GM19395 (cell line): ENCODE measurements around the gene ZNF490.
"Not testable (repeated sequence)": the region's sequence is repeated elsewhere in the genome, so short reads cannot be mapped to it uniquely, and the experiment has no call there.

Experiments
- ATAC-seq: cut with Tn5 transposase; IDR thresholded peaks from one replicate; pipeline ENCODE4 v1.9.1; 2021; ENCODE audit warnings: mild to moderate bottlenecking, moderate library complexity; ENCODE audit not compliant: unreplicated experiment

The ZNF490 gene

DNA sequence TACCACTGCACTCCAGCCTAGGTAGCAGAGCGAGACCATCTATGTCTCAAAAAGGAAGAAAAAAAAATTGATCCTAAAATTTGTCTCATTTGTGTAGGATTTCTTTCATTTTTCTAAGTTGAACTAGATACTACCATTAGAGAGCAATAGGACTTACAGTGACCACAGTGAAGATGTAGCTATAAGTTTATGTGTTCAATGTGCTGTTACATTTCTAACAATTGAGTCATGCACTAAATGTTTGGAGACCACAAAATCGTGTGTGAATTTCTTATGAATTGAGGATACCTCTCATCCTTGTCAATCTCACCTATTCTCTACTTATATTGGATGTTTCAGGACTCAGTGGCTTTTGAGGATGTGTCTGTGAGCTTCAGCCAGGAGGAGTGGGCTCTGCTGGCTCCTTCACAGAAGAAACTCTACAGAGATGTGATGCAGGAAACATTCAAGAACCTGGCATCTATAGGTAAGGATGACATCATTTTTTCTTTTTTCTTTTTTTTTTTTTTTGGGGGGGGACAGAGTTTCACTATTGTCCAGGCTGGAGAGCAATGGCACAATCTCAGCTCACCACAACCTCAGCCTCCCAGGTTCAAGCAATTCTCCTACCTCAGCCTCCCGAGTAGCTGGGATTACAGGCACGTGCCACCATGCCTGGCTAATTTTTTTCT is 12.9 kb upstream of the ZNF490 start:
- no peak for ATAC-seq

- not testable (repeated sequence) for ATAC-seq
These were observed 10.8 kb upstream of the ZNF490 start for GRCh38 chr19:12621253-12622024.

- no peak for ATAC-seq
These were observed 7.0 kb upstream of the ZNF490 start for GRCh38 chr19:12617646-12618045.

GRCh38 chr19:12611361-12611699 is 717 bp upstream of the ZNF490 start:
- no peak for ATAC-seq

GRCh38 chr19:12607631-12608030 is 3.0 kb downstream of the ZNF490 start:
- no peak for ATAC-seq

- ATAC-seq, result no peak
These were observed 3.8 kb downstream of the ZNF490 start for GRCh38 chr19:12606796-12607195.

- ATAC-seq, result no peak
These were observed 6.9 kb downstream of the ZNF490 start for GRCh38 chr19:12603714-12604113.

GRCh38 chr19:12597594-12597993 is 13.0 kb downstream of the ZNF490 start:
- no peak for ATAC-seq

- ATAC-seq, result no peak
These were observed 13.6 kb downstream of the ZNF490 start for GRCh38 chr19:12596927-12597548.

DNA sequence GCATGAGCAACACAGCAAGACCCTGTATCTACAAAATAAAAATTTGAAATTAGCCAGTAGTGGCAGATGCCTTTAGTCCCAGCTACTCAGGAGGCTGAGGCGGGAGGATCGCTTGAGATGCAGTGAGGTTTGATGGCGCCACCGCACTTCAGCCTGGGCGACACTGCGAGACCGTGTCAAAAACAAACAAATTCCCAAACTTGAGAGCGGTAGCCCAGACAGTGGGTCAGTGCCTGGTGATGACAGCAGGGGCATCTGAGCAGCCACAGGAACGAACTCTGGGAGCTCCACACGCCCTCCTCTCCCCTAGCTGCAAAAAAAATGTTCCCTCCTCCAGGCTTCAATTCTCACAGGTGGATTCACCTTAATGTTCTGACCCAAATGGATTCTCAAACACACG is 14.1 kb downstream of the ZNF490 start:
- no peak for ATAC-seq

DNA sequence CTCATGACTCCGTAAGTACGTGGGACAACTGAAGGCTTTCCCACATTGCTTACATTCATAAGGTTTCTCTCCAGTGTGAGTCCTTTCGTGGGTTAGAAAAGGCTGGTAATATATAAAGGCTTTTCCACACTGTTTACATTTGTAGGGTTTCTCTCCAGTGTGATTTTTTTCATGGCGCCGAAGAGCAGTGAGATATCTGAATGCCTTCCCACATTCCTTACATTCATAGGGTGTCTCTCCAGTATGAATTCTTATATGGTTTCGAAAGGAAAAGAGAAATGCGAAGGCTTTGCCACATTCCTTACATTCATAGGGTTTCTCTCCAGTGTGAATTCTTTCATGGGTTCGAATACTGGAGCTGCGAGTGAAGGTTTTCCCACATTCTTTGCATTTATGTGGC is 29.5 kb downstream of the ZNF490 start:
- ATAC-seq, result no peak

- no peak for ATAC-seq
These were observed 30.4 kb downstream of the ZNF490 start for GRCh38 chr19:12580180-12580694.

DNA sequence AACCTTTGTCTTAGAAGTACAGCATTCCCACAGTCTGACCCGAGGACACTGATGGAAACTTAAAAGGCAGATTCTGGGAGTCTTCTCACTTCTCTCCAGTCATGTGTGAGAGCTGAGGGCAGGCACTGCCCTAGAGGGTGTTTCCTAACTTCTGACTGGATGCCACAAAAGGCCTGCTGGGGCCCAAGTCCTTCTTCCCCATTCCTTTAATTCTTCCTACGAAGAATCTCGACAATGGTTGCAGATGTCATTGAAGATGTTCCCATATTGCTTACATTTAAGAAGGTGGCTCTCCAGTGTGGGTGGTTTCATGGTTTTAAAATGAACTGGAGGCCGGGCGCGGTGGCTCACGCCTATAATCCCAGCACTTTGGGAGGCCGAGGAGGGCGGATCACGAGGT is 32.0 kb downstream of the ZNF490 start:
- ATAC-seq, result no peak

DNA sequence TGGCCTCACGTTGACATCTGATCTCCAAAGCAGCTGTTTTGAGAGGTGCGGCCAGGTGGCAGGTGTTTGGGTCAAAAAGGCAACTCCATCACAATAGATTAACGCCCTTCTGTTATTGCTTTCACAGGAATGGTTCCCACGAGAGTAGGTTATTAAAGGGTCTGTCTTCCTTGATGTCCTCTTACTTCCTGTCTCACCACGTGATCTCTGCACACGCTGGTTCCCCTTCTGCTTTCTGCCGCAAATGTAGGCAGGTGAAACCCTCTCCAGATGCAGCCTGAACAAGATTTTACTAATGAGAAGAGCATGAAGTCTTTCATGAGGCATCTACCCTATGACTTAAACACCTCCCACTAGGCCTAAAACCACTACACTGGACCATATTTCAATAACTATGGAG is 36.6 kb downstream of the ZNF490 start:
- ATAC-seq, result no peak

DNA sequence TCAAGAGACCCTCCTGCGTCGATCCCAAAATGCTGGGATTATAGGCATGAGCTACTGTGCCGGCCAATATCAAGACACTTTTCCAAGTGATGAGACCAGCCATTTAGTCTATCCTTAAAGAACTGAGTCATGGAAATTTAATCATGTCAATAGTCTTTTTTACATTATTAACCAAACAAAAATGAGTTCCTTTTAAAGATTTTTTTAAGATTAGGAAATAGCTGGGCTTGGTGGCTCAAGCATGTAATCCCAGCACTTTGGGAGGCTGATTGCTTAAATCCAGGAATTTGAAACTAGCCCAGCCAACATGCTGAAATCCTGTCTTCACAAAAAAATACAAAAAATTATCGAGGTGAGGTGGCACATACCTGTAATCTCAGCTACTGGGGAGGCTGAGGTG is 42.7 kb downstream of the ZNF490 start:
- ATAC-seq, result no peak

- not testable (repeated sequence) for ATAC-seq
These were observed 44.2 kb downstream of the ZNF490 start for GRCh38 chr19:12566380-12566779.

DNA sequence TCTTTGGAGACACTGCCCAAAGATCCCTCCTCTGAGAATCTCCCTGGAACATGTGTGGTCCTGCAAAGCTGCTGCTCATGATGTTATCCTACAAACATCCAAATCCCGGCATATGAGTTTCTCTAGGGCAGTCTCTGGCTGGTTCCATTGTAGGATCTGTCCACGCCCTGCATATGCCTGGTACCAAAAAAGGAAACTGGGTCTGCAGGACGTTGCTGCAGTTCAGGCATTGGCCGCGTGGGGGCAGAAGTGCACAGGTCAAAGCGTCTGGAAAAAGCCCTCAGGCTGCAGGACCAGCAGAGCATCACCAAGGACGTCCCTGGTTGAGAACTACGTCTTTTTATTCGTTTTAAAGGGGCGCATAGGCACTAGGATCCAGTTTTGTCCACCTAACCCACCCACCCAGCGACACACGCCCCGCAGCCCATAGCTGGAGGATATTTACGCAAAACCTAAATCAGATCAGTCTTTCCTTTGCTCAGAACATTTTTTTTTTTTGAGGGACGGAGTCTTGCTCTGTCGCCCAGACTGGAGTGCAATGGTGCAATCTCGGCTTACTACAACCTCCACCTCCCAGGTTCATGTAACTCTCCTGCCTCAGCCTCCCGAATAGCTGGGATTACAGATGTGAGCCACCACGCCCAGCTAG is 46.5 kb downstream of the ZNF490 start:
- ATAC-seq, result no peak

- no peak for ATAC-seq
These were observed 55.1 kb downstream of the ZNF490 start for GRCh38 chr19:12555456-12555930.

DNA sequence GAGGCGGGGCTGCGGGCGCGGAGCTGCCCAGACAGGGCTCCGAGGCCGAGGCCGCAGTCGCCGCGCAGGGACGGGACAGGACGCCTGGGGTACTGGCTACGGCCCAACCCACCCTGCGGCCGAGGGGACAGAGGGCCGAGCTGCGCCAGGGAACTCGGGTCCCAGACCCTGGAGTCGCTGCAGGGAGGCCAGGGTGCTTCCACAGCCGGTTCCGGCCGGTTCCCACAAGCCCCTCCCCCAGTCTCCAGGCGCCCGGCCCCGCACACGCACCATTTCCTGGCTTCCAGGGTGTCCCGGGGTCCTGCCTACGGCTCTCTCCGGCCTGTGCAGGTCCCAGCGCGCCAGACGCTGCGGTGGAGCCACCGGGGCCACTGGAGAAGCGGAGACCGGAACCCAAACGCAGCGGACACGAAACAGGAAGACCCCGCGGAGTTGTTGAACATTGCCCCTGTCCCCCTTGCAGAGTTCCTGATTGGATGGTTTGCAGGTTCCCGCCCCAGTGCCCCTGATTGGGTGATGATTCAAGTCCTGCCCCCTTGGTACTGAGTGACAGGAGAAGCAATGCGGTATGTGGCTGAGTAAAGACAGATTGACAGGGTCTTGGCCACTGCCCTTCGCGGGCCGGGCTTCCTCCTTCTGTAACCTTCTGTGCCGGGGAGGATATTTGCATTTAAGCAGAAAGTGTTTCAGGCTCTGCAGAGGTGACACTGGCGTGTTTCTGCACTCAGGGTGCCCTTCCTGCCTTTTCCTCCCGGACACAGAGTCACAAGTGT is 59.4 kb downstream of the ZNF490 start, which contains the start of gene ZNF564:
TSS of gene ZNF564 (minus strand) at position 423 of the 773 bp plus-strand sequence. CDS start at position 273, 150 bp downstream.
- ATAC-seq, result peak; percentile 97

- no peak for ATAC-seq
These were observed 63.7 kb downstream of the ZNF490 start for GRCh38 chr19:12546903-12547302.
